K562 (cell line): Measurements from ENCODE around the gene SMR3B. TPM values are rescaled to one million over a fixed set of nuclear protein-coding genes. Genes with fewer than 3 reads are reported as not detected.

Experiments
- ATAC-seq: fragments of 200-7000 bp; cut with Tn5 transposase; 3 replicates; pipeline ENCODE4 v1.9.1; 2020; ENCODE audit warnings: moderate library complexity
- BruUV-seq: library from RNA; stranded (reverse); fragments of 400-500 nt; replicated peaks from 2 replicates; lab custom pipeline; 2021; lab: Mats Ljungman, UMichigan
- CTCF ChIA-PET: fragments of 300-600 bp; formaldehyde crosslinking; extraction: SDS; loops from one replicate; lab custom pipeline; 2021; ENCODE audit warnings: low intra/inter-chr PET ratio; lab: Yijun Ruan, JAX
- POLR2A ChIA-PET: fragments of 300-600, 350-650 bp; sonication (Branson Sonifier 250); formaldehyde crosslinking; extraction: SDS; loops from one replicate; lab custom pipeline; 2021; ENCODE audit warnings: antibody characterized with exemption, inconsistent platforms; lab: Yijun Ruan, JAX
- DNase-seq, 4 experiments: peaks; one replicate each; pipeline versions ENCODE4 v3.0.0 to v3.0.0-alpha.2; 2011 to 2018; ENCODE audit warnings: low spot score in 3 of 4, mixed read lengths in 3 of 4; ENCODE audit errors: extremely low read depth in 1 of 4
- FAIRE-seq: peaks from 2 replicates; lab custom pipeline; 2011; peaks lifted over from hg19 to GRCh38; lab: Jason Lieb, UNC
- H2AFZ ChIP-seq: 2 replicates; pipeline ENCODE4 v1.6.0; 2011; ENCODE audit warnings: low read depth, low read length, control low read depth, inconsistent platforms
- H3K27ac ChIP-seq: fragments of 200-600 bp; 3 replicates; pipeline ENCODE4 v1.8.0; 2011; ENCODE audit warnings: low read depth, mild to moderate bottlenecking, control low read depth, inconsistent platforms, low read length, moderate library complexity, mixed read lengths; ENCODE audit errors: extremely low read depth
- H3K27me3 ChIP-seq, 2 experiments: fragments of 300-600 bp in 1 of 2; 2 replicates in 1 of 2; 3 replicates in 1 of 2; pipeline versions ENCODE4 v1.6.0 to v1.8.0; 2011; ENCODE audit warnings: inconsistent platforms in 2 of 2, low read length in 2 of 2, mild to moderate bottlenecking in 1 of 2, mixed read lengths in 1 of 2, moderate library complexity in 1 of 2; ENCODE audit not compliant: control insufficient read depth in 2 of 2, insufficient read depth in 2 of 2
- H3K36me3 ChIP-seq: fragments of 300-600 bp; 3 replicates; pipeline ENCODE4 v1.8.0; 2011; ENCODE audit warnings: mild to moderate bottlenecking, low read length, inconsistent platforms; ENCODE audit not compliant: control insufficient read depth, insufficient read depth
- H3K4me1 ChIP-seq, 2 experiments: fragments of 200-600 bp in 1 of 2; replicated peaks in 1 of 2; 2 replicates in 1 of 2; 3 replicates in 1 of 2; pipeline versions ENCODE4 v1.5.1 to v1.8.0; 2011; ENCODE audit warnings: inconsistent platforms in 2 of 2, low read length in 2 of 2, mild to moderate bottlenecking in 1 of 2, mixed read lengths in 1 of 2, moderate library complexity in 1 of 2; ENCODE audit not compliant: control insufficient read depth in 2 of 2, insufficient read depth in 2 of 2
- H3K4me2 ChIP-seq: 2 replicates; pipeline ENCODE4 v1.6.1; 2011; ENCODE audit warnings: low read length, control low read depth, inconsistent platforms, mixed read lengths; ENCODE audit not compliant: insufficient read depth
- H3K4me3 ChIP-seq: fragments of 200-600 bp; sonication (generic), shearing (Covaris generic); 2 replicates; pipeline ENCODE4 v1.5.1; 2016; ENCODE audit warnings: control low read depth, inconsistent platforms
- H3K79me2 ChIP-seq: fragments of 200-600 bp; 3 replicates; pipeline ENCODE4 v1.8.0; 2011; ENCODE audit warnings: low read length, inconsistent platforms; ENCODE audit not compliant: control insufficient read depth, insufficient read depth
- H3K9ac ChIP-seq, 2 experiments: 2 replicates each; pipeline versions ENCODE4 v1.6.0 to v1.6.1; 2011; ENCODE audit warnings: low read depth in 2 of 2, low read length in 2 of 2, control low read depth in 1 of 2, inconsistent platforms in 1 of 2, mild to moderate bottlenecking in 1 of 2, mixed read lengths in 1 of 2; ENCODE audit not compliant: insufficient read depth in 1 of 2
- H3K9me1 ChIP-seq: one replicate; pipeline ENCODE4 v1.6.0; 2011; ENCODE audit warnings: inconsistent platforms, mild to moderate bottlenecking, low read length, moderate library complexity; ENCODE audit not compliant: control insufficient read depth, insufficient read depth
- H3K9me3 ChIP-seq: replicated peaks from 2 replicates; pipeline ENCODE4 v1.5.1; 2011; ENCODE audit warnings: low read depth, low read length, inconsistent platforms; ENCODE audit not compliant: control insufficient read depth, insufficient read depth
- H4K20me1 ChIP-seq: replicated peaks from 2 replicates; pipeline ENCODE4 v1.6.1; 2011; ENCODE audit warnings: low read length, inconsistent platforms, mixed read lengths; ENCODE audit not compliant: control insufficient read depth, insufficient read depth
- BMI1 ChIP-seq: fragments of 150-350 bp; IDR thresholded peaks from 2 replicates; pipeline ENCODE4 v1.6.1; 2014; ENCODE audit warnings: low read length
- EWSR1 ChIP-seq: fragments of 450-650 bp; IDR thresholded peaks from 2 replicates; pipeline ENCODE4 v1.6.1; 2018; ENCODE audit warnings: borderline replicate concordance, mild to moderate bottlenecking, low read depth, moderate library complexity; ENCODE audit not compliant: partially characterized antibody
- NCOA2 ChIP-seq, 2 experiments: fragments of 450-650 bp; IDR thresholded peaks; 2 replicates each; pipeline ENCODE4 v1.6.1; 2018; ENCODE audit warnings: mild to moderate bottlenecking in 2 of 2, moderate library complexity in 1 of 2; ENCODE audit not compliant: partially characterized antibody in 2 of 2
- NELFE ChIP-seq: IDR thresholded peaks from 2 replicates; pipeline ENCODE4 v1.6.1; 2011; ENCODE audit warnings: mild to moderate bottlenecking; ENCODE audit not compliant: insufficient read depth, insufficient read length
- RHOXF2B ChIP-seq: fragments of 250-450 bp; sonication (Bioruptor Pico); conservative IDR thresholded peaks from 2 replicates; pipeline ENCODE4 v1.5.1; 2021
- SFPQ ChIP-seq: fragments of 200-400 bp; formaldehyde crosslinking; IDR thresholded peaks from 2 replicates; pipeline ENCODE4 v1.6.1; 2017; ENCODE audit warnings: mild to moderate bottlenecking, low read depth, low read length, moderate library complexity
- SMAD2 ChIP-seq: fragments of 150-350 bp; IDR thresholded peaks from 2 replicates; pipeline ENCODE4 v1.6.1; 2014; ENCODE audit warnings: low read depth, mild to moderate bottlenecking, low read length
- ZBTB7A ChIP-seq: IDR thresholded peaks from 2 replicates; pipeline ENCODE4 v1.6.1; 2011; ENCODE audit warnings: low read depth, mild to moderate bottlenecking, low read length, moderate library complexity, borderline replicate concordance; ENCODE audit not compliant: control insufficient read depth
- ZBTB9 ChIP-seq: fragments of 450-650 bp; formaldehyde crosslinking; IDR thresholded peaks from 2 replicates; pipeline ENCODE4 v1.4.0; 2020; ENCODE audit warnings: mild to moderate bottlenecking, moderate library complexity
- ZNF23 ChIP-seq: fragments of 250-450 bp; sonication (Bioruptor Pico); IDR thresholded peaks from 2 replicates; pipeline ENCODE4 v1.4.0; 2020; ENCODE audit warnings: mild to moderate bottlenecking
- ZNF79 ChIP-seq: fragments of 250-450 bp; sonication (Bioruptor Pico); IDR thresholded peaks from 2 replicates; pipeline ENCODE4 v1.4.0; 2020; ENCODE audit warnings: low read depth, mild to moderate bottlenecking, moderate library complexity
- WGBS: fragments of 100-300 bp; shearing (Covaris generic); methylation state at CpG from one replicate; pipeline ENCODE4 v1.1.6; 2016; ENCODE audit warnings: low coverage, mixed read lengths; ENCODE audit not compliant: insufficient coverage; ENCODE audit errors: missing lambda C conversion rate; 5-methylcytosine and 5-hydroxymethylcytosine counted together
- in situ Hi-C: fragments of 300-500 bp; cut with MboI; formaldehyde crosslinking; loops from 4 replicates; pipeline ENCODE4 v1.15.0; 2018; ENCODE audit warnings: inconsistent platforms, mixed read lengths
- intact Hi-C: fragments of 100-400 bp; cut with micrococcal nuclease; formaldehyde crosslinking; loops from 2 replicates; pipeline ENCODE4 v1.14.2; 2022
- polyA plus RNA-seq, 8 experiments: library from polyadenylated mRNA; depleted of rRNA in 4 of 8; stranded (reverse) in 5 of 8; unstranded in 3 of 8; fragments of >200 nt; fragmentation: Nextera tagmentation in 2 of 8; fragmentation: Illumina TruSeq in 1 of 8; extraction: Ambion mirVana in 2 of 8; extraction: Trizol in 1 of 8; gene quantifications; 2 replicates each; pipeline versions ENCODE4 v1.2.1 to v1.2.3, GENCODE V29; 2011 to 2014; ENCODE audit warnings: inconsistent platforms in 1 of 8, missing spikeins in 1 of 8
- total RNA-seq, 7 experiments: library from RNA; depleted of rRNA in 6 of 7; stranded (reverse); fragments of >200 nt in 6 of 7; fragmentation: Illumina TruSeq in 2 of 7; extraction: Trizol in 2 of 7; gene quantifications; 2 replicates each; pipeline versions ENCODE4 v1.2.1 to v1.2.3, GENCODE V29; 2011 to 2021; ENCODE audit warnings: low replicate concordance in 1 of 7

Gene SMR3B
- total and polyA plus RNA-seq, 9 of the 15 experiments (the other 6 are each of a cell fraction or from before 2014, with no cell fraction given): not detected

GRCh38 chr4:70397580-70397979, 14.6 kb downstream of the SMR3B start, which contains the start of gene OPRPN:
TSS of gene OPRPN (plus strand) at chr4:70397940. CDS start at chr4:70399286, 1,346 bp downstream.
- in situ Hi-C loops (no loop called here), intact Hi-C loops (no loop called here)
- H3K9me3 ChIP-seq: no peaks in the 10 kb centered on the region; the same call in 1 of the 2 replicates
- H3K36me3 ChIP-seq: no peaks in the 10 kb centered on the region
- H4K20me1 ChIP-seq: no peaks in the 10 kb centered on the region
- POLR2A ChIA-PET: no interaction called here
- DNase-seq (no peak), FAIRE-seq (no peak), ATAC-seq (no peak)
- H3K27me3 ChIP-seq: no peaks in the 10 kb centered on the region
- BruUV-seq: no TSS peak
- no peak for TF ChIP-seq SMAD2
- TF ChIP-seq ZBTB9: no peak
- no peak for TF ChIP-seq NELFE
- no peak for TF ChIP-seq EWSR1
- no peak for TF ChIP-seq RHOXF2B
- no peak for TF ChIP-seq ZNF23
- no peak within 1 kb of the TSS for H3K4me3 ChIP-seq
- H3K4me2 ChIP-seq: no peak within 1 kb of the TSS
- H2AFZ ChIP-seq: no peak within 1 kb of the TSS
- H3K27ac ChIP-seq: no peak within 1 kb of the TSS
- no peaks in the 10 kb centered on the region for H3K79me2 ChIP-seq
- H3K4me1 ChIP-seq: no peaks in the 10 kb centered on the region
- H3K9ac ChIP-seq: no peak within 1 kb of the TSS
- CTCF ChIA-PET: no interaction called here
- H3K9me1 ChIP-seq: no peaks in the 10 kb centered on the region

- Histone ChIP-seq H3K4me3 (no peak overlapping the region), H3K27me3 (no peaks in the 10 kb centered on the region), H3K9me1 (no peaks in the 10 kb centered on the region), H3K9ac (no peak overlapping the region), H3K9me3 (no peaks in the 10 kb centered on the region; the same call in 1 of the 2 replicates), H3K4me1 (no peaks in the 10 kb centered on the region), H4K20me1 (no peaks in the 10 kb centered on the region), H3K27ac (no peak overlapping the region), H2AFZ (no peak overlapping the region), H3K36me3 (no peaks in the 10 kb centered on the region), H3K4me2 (no peak overlapping the region), H3K79me2 (no peaks in the 10 kb centered on the region)
- DNase-seq (no peak), FAIRE-seq (no peak), ATAC-seq (no peak)
- in situ Hi-C loops: no loop called here
- WGBS: 0% methylated on average over 1 of the region's 1 CpG
- TF ChIP-seq BMI1: no peak
- TF ChIP-seq ZBTB7A: no peak
- TF ChIP-seq ZNF79: no peak
- TF ChIP-seq NCOA2 (IDR thresholded peaks at IDR 0.05; ENCODE audit: partially characterized antibody in 2 of 2): no peak
- no peak for TF ChIP-seq SFPQ
- POLR2A ChIA-PET: no interaction called here
- intact Hi-C loops: no loop called here
- CTCF ChIA-PET: no interaction called here
- no TSS peak for BruUV-seq
Observed at GRCh38 chr4:70399319-70399718, 16.4 kb downstream of the SMR3B start.
